SK-N-SH treated with all-trans-retinoic acid at 6 μM for 48 hours (cell line): ENCODE measurements around the gene STK33.

Experiments used
- ARNTL ChIP-seq: fragments of 450-650 bp; formaldehyde crosslinking; IDR thresholded peaks from 2 replicates; pipeline ENCODE4 v1.5.0; 2020; ENCODE audit warnings: low read depth, mild to moderate bottlenecking, moderate library complexity, borderline replicate concordance
- CSRNP3 ChIP-seq: fragments of 250-450 bp; sonication (Bioruptor Pico); IDR thresholded peaks from 2 replicates; pipeline ENCODE4 v1.5.1; 2021; ENCODE audit warnings: mild to moderate bottlenecking, moderate library complexity
- GLIS3 ChIP-seq: fragments of 250-450 bp; sonication (Bioruptor Pico); IDR thresholded peaks from 2 replicates; pipeline ENCODE4 v1.5.0; 2020; ENCODE audit warnings: mild to moderate bottlenecking, moderate library complexity
- PPARA ChIP-seq: fragments of 250-450 bp; sonication (Bioruptor Pico); IDR thresholded peaks from 2 replicates; pipeline ENCODE4 v1.5.0; 2020; ENCODE audit warnings: mild to moderate bottlenecking, borderline replicate concordance
- TSHZ2 ChIP-seq: fragments of 250-450 bp; sonication (Bioruptor Pico); IDR thresholded peaks from 2 replicates; pipeline ENCODE4 v1.5.0; 2020; ENCODE audit warnings: mild to moderate bottlenecking, moderate library complexity
- ZFP3 ChIP-seq: fragments of 250-450 bp; sonication (Bioruptor Pico); IDR thresholded peaks from 2 replicates; pipeline ENCODE4 v1.5.0; 2020; ENCODE audit warnings: mild to moderate bottlenecking, moderate library complexity
- ZNF8 ChIP-seq: fragments of 450-650 bp; formaldehyde crosslinking; IDR thresholded peaks from 2 replicates; pipeline ENCODE4 v1.5.0; 2020; ENCODE audit warnings: mild to moderate bottlenecking, moderate library complexity

- TF ChIP-seq CSRNP3 = no peak
- TF ChIP-seq PPARA (CRISPR knock-in tag) = no peak
- TF ChIP-seq ZFP3 (CRISPR knock-in tag) = no peak
- TF ChIP-seq ARNTL = no peak
- TF ChIP-seq TSHZ2 = no peak
- TF ChIP-seq ZNF8 (CRISPR knock-in tag) = no peak
- TF ChIP-seq GLIS3 = no peak
These were observed 221.2 kb downstream of the STK33 start for GRCh38 chr11:8372641-8373381.
